HUES64 (cell line): Measurements from ENCODE around the gene P2RX7.

Source experiments
- H3K27ac ChIP-seq: 2 replicates; pipeline ENCODE4 v1.7.0; 2013; ENCODE audit warnings: low read depth, low read length, inconsistent platforms
- H3K27me3 ChIP-seq: 2 replicates; pipeline ENCODE4 v1.6.1; 2013; ENCODE audit warnings: mild to moderate bottlenecking, low read length; ENCODE audit not compliant: insufficient read depth
- H3K36me3 ChIP-seq: 2 replicates; pipeline ENCODE4 v1.6.1; 2013; ENCODE audit warnings: mild to moderate bottlenecking, low read length; ENCODE audit not compliant: insufficient read depth
- H3K4me1 ChIP-seq: 2 replicates; pipeline ENCODE4 v1.6.1; 2013; ENCODE audit warnings: mild to moderate bottlenecking, low read length, moderate library complexity; ENCODE audit not compliant: insufficient read depth
- H3K4me3 ChIP-seq: 2 replicates; pipeline ENCODE4 v1.5.1; 2013; ENCODE audit warnings: mild to moderate bottlenecking, low read length, moderate library complexity
- H3K9ac ChIP-seq: 2 replicates; pipeline ENCODE4 v1.6.1; 2013; ENCODE audit warnings: mild to moderate bottlenecking, low read depth, low read length
- H3K9me3 ChIP-seq: 2 replicates; pipeline ENCODE4 v1.6.1; 2013; ENCODE audit warnings: low read depth, low read length; ENCODE audit not compliant: insufficient read depth
- WGBS: fragments of 150-250, 120-280 bp; methylation state at CpG from one replicate; pipeline ENCODE4 v1.1.7; 2013; ENCODE audit warnings: missing lambda C conversion rate; 5-methylcytosine and 5-hydroxymethylcytosine counted together

P2RX7 gene

GRCh38 chr12:121209624-121210572, 77.2 kb downstream of the P2RX7 start, which contains the start of gene P2RX4:
Gene P2RX4 (plus strand): TSS chr12:121210129. CDS start chr12:121210165, 36 bp downstream.
- H3K4me3 ChIP-seq = peak within 1 kb of the TSS; percentile 75
- H3K36me3 ChIP-seq = no peaks in the 10 kb centered on the region
- 7% methylated on average over 93 of the region's 97 CpGs for WGBS

GRCh38 chr12:121212875-121213274, 80.2 kb downstream of the P2RX7 start:
- WGBS = 95% methylated on average over 5 of the region's 5 CpGs
- no peaks in the 10 kb centered on the region for H3K36me3 ChIP-seq
- H3K9me3 ChIP-seq = no peaks in the 10 kb centered on the region
- H3K4me3 ChIP-seq = no peak overlapping the region
- H3K27ac ChIP-seq = no peak overlapping the region
- H3K4me1 ChIP-seq = 0 out of 2 replicates have a peak, but pooled peaks cover 3% of the 10 kb centered on the region
- H3K9ac ChIP-seq = no peak overlapping the region
- peaks cover 12% of the 10 kb centered on the region; the same call in 1 of the 2 replicates for H3K27me3 ChIP-seq

More at GRCh38 chr12:121209624-121210572, 77.2 kb downstream of the P2RX7 start, which contains the start of gene P2RX4:
- Histone ChIP-seq H3K9me3 (no peaks in the 10 kb centered on the region), H3K9ac (peak within 1 kb of the TSS; percentile 84), H3K27ac (peak within 1 kb of the TSS; percentile 65; the same call in 1 of the 2 replicates), H3K27me3 (peaks cover 12% of the 10 kb centered on the region; the same call in 1 of the 2 replicates), H3K4me1 (0 out of 2 replicates have a peak, but pooled peaks cover 3% of the 10 kb centered on the region)

- Histone ChIP-seq H3K4me3 (no peak overlapping the region), H3K27me3 (peaks cover 2% of the 10 kb centered on the region; the same call in 1 of the 2 replicates), H3K9ac (no peak overlapping the region), H3K4me1 (0 out of 2 replicates have a peak, but pooled peaks cover 3% of the 10 kb centered on the region), H3K27ac (no peak overlapping the region), H3K9me3 (no peaks in the 10 kb centered on the region), H3K36me3 (no peaks in the 10 kb centered on the region)
- WGBS = 93% methylated on average over 11 of the region's 11 CpGs
Measured at GRCh38 chr12:121214166-121214777, 81.6 kb downstream of the P2RX7 start.

GRCh38 chr12:121214855-121215745, 82.4 kb downstream of the P2RX7 start:
- Histone ChIP-seq H3K27me3 (no peaks in the 10 kb centered on the region), H3K9ac (no peak overlapping the region), H3K4me3 (no peak overlapping the region), H3K27ac (no peak overlapping the region), H3K4me1 (0 out of 2 replicates have a peak, but pooled peaks cover 3% of the 10 kb centered on the region), H3K9me3 (no peaks in the 10 kb centered on the region), H3K36me3 (no peaks in the 10 kb centered on the region)
- 92% methylated on average over 13 of the region's 14 CpGs for WGBS

- Histone ChIP-seq H3K27me3 (no peaks in the 10 kb centered on the region), H3K9me3 (no peaks in the 10 kb centered on the region), H3K4me1 (no peaks in the 10 kb centered on the region), H3K36me3 (no peaks in the 10 kb centered on the region), H3K4me3 (no peak overlapping the region), H3K27ac (no peak overlapping the region), H3K9ac (no peak overlapping the region)
- WGBS = 96% methylated on average over 4 of the region's 4 CpGs
Measured at GRCh38 chr12:121216102-121216501, 83.4 kb downstream of the P2RX7 start.

- 90% methylated on average over 8 of the region's 8 CpGs for WGBS
- H3K27ac ChIP-seq = no peak overlapping the region
- no peak overlapping the region for H3K4me3 ChIP-seq
Measured at GRCh38 chr12:121217063-121217462, 84.4 kb downstream of the P2RX7 start.

GRCh38 chr12:121217761-121218160, 85.1 kb downstream of the P2RX7 start:
- Histone ChIP-seq H3K4me3 (no peak overlapping the region), H3K36me3 (no peaks in the 10 kb centered on the region), H3K9ac (no peak overlapping the region), H3K27me3 (no peaks in the 10 kb centered on the region), H3K4me1 (no peaks in the 10 kb centered on the region), H3K27ac (no peak overlapping the region), H3K9me3 (no peaks in the 10 kb centered on the region)
- 94% methylated on average over 5 of the region's 5 CpGs for WGBS

More at GRCh38 chr12:121217063-121217462, 84.4 kb downstream of the P2RX7 start:
- H3K9me3 ChIP-seq = no peaks in the 10 kb centered on the region
- no peaks in the 10 kb centered on the region for H3K27me3 ChIP-seq
- no peaks in the 10 kb centered on the region for H3K36me3 ChIP-seq
- no peak overlapping the region for H3K9ac ChIP-seq
- H3K4me1 ChIP-seq = no peaks in the 10 kb centered on the region

GRCh38 chr12:121218588-121219352, 86.1 kb downstream of the P2RX7 start:
- H3K9ac ChIP-seq = no peak overlapping the region
- H3K4me3 ChIP-seq = no peak overlapping the region

GRCh38 chr12:121219353-121219986, 86.8 kb downstream of the P2RX7 start:
- Histone ChIP-seq H3K4me1 (no peaks in the 10 kb centered on the region), H3K9me3 (no peaks in the 10 kb centered on the region), H3K4me3 (no peak overlapping the region), H3K27me3 (no peaks in the 10 kb centered on the region), H3K36me3 (no peaks in the 10 kb centered on the region), H3K27ac (no peak overlapping the region), H3K9ac (no peak overlapping the region)
- WGBS = 93% methylated on average over 3 of the region's 3 CpGs

More at GRCh38 chr12:121218588-121219352, 86.1 kb downstream of the P2RX7 start:
- no peaks in the 10 kb centered on the region for H3K36me3 ChIP-seq
- no peaks in the 10 kb centered on the region for H3K4me1 ChIP-seq
- whole genome bisulfite sequencing = 93% methylated on average over 18 of the region's 18 CpGs
- H3K9me3 ChIP-seq = no peaks in the 10 kb centered on the region
- no peaks in the 10 kb centered on the region for H3K27me3 ChIP-seq
- H3K27ac ChIP-seq = no peak overlapping the region
